GM12801 (cell line): ENCODE results near the gene HPSE2.

Experiments used
- CTCF ChIP-seq: IDR thresholded peaks from one replicate; pipeline ENCODE4 v1.5.1; 2011; ENCODE audit warnings: control low read depth; ENCODE audit not compliant: insufficient read length; ENCODE audit errors: extremely low read depth

HPSE2 gene

GRCh38 chr10:98924526-98924925, 311.1 kb downstream of the HPSE2 start:
- no peak for TF ChIP-seq CTCF

GRCh38 chr10:98921316-98921715, 314.3 kb downstream of the HPSE2 start:
- no peak for TF ChIP-seq CTCF

DNA sequence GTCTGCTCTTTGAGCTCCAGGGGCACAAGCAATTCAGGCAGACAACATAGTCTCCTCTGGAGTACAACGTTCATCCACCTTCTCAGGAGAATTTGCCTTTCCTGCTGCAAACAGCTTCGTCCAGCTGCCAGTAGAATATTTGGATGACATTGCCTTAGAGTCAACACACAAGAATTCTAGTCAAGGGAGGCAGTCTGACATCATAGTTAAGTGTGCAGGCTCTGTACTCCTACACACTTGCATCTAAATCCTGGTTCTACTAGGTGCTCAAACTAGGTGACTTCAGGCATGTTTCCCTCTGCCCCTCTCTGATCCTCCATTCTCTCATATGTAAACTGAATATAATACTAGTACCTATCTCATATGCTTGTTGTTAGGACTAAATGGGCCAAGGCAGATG, 314.8 kb downstream of the HPSE2 start:
- no peak for TF ChIP-seq CTCF

DNA sequence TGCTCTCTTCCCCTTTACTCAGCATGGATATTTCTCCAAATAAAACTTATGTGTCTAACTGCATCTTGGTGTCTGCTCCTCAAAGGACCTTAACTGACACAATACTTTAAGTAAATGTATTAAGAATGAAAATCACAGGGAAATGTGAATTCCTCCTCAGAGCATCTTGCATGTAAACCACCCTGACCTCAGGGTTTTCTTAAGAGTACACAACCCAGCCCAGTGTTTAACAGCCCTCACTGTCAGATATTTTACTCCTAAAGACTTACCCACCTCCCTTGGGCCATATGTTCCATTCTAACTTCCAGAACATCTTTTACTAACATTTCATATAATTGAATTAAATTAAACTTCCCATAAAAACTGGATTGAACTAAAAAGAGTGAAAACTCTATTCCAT, 315.3 kb downstream of the HPSE2 start:
- no peak for TF ChIP-seq CTCF

DNA sequence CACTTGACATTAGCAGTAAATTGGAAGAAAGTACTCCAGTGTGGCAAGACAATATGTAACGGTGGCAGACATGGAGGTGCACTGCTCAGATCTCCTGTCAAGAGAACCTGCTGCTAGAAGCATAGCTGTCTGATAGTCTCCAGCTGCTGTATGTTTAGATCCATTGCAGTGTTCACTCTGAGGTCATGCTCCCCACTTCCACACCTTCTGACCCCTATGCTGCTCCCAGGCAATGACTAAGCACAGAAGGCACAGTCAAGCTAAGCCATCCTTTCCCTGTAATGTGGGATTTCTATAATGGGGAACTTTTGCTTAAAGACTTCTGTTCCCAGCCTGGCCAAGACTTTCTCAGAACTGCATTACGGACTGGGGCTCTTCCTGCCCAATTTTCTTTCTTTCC, 315.8 kb downstream of the HPSE2 start:
- TF ChIP-seq CTCF, result no peak

GRCh38 chr10:98917828-98918227, 317.8 kb downstream of the HPSE2 start:
- no peak for TF ChIP-seq CTCF

- TF ChIP-seq CTCF, result no peak
Observed at GRCh38 chr10:98916526-98917125, 319.0 kb downstream of the HPSE2 start.
